NCI-H345 treated with DMSO at 0.1 percent for 48 hours (cell line): ENCODE data around the gene TAF10.

Experiments
- DNase-seq: peaks from one replicate; lab custom pipeline; 2025; ENCODE audit not compliant: unreplicated experiment; lab: John Stamatoyannopoulos, UW

Gene TAF10

DNA sequence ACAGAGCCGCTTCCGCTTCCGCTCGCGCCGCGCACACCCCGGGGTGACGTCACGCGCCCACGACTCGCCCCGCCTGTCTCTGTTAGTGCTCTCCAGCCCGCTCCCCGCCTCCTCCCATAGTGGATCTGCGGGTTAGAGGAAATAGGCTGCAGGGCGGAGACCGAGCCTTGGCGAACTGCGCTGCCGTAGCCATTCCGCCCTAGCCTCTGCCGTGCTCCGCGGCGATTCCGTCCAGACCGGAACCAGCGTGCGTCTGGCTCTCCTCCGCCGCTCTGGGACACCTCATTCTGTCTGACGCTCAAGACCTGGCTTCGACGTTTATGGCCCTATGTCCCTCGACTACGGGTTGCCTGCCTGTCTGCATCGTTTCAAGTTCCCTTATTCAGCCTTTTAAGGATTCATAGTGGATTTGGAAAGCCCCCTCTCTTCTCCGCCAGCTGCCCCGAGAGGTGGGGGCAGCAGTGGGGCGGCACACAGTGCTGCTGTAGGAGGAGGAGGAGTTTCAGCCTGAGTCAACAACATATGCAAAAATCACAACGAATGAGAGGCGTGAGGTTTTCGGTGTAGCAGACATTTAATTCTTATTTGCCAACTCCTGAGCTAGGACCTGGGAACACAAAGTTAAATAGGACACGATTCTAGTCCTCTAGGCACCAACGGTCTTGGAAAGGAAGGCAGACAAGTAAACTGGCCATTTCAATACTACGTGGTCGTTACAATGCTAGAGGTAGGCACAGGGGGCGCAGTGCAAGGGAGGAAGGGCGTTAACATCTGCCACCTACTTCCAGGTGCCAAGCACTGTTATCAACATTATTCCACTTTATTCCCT is at the start of gene TAF10:
TAF10 (minus strand) TSS at position 4 of the 829 bp plus-strand sequence. CDS start 27 bp downstream, outside the sequence.
- DNase-seq, result peak; percentile 84

DNA sequence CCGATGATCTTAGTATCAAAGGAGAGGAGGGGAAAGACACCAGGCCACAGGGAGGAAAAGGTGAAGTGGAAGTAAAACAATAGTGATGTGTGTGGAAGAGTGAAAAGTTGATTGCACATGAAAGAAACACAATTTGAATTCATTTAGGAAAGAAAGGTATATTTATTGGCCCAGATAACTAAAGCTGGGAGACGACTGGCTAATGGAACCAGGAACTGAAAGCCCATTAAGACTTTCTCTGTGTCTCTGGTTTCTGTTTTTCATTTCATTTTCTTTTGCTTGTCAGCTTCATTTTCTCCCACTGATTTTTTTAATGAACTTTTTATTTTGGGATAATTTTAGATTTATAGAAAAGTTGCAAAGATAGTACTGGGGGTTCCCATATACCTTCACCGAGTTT is 48.7 kb upstream of the TAF10 start:
- no peak for DNase-seq

DNA sequence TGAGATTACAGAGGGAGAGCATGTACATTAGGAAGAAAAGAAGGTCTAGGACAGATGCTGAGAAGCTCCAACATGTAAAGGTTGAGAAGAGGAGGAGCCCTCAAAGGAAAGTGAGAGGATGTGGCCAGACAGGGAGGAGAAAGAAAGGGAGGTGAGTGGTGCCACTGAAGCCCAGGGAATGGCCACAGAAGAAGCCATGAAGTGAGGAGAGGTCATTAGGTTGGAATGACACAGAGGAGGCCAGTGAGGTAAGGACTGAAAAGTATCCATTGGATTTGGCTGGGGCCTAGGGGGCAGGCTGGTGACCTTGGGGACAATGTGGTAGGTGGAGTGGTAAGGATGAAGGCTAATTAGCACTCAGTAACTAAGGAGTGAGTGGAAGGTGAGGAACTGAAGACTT is 46.6 kb upstream of the TAF10 start:
- no peak for DNase-seq

DNA sequence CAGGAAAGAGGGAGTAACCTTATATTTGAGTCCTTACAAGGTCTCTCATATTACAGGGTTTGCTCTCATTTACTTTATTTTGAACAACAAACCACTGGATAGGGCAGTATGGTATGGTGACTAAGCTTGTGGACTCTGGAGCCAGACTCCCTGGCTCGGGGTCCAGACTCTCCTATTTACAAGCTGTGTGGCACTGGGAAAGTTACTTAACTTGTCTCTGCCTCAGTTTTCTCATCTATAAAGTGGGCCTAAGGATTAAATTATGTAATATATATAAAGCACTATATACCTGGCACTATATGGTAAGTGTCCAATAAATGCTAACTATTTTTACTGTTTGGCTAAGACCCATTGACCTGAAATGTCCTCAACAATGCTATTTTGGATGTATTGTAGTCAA is 45.3 kb upstream of the TAF10 start:
- no peak for DNase-seq

DNA sequence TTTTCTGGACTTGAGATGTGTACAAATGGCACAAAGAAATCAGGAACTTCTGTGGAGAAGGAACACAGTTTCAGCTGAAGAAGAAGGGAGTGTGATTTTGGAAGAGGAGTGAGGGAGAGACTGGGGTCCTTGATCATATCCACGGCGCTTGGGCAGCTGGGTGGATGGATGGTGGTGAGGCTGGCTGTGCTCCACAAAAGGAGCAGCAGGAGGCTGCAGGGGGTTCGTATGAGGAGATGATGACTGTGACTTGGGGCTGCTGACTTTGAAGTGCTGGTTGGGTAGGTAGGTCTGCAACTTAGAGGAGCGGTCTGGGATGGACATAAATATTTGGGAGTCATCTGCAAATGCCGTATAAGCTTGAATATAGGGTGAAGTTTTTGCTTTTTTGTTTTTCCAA is 44.9 kb upstream of the TAF10 start:
- DNase-seq, result no peak

DNA sequence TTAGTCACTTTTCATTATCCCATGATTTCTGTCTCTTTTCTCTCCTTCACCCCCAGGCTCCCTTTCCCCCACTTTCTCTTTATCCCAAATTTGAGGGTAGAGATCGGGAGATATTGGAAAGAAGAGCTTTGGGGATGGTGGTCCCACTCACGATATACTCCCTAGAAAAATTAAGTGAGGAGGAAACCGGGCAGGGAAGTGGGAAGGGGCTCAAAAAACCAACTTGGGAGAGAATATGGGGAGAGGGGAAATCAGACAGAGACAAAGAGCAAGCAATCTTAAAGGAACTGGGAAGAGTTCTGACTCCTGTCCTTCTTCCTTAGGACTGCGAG is 44.5 kb upstream of the TAF10 start:
- no peak for DNase-seq

DNA sequence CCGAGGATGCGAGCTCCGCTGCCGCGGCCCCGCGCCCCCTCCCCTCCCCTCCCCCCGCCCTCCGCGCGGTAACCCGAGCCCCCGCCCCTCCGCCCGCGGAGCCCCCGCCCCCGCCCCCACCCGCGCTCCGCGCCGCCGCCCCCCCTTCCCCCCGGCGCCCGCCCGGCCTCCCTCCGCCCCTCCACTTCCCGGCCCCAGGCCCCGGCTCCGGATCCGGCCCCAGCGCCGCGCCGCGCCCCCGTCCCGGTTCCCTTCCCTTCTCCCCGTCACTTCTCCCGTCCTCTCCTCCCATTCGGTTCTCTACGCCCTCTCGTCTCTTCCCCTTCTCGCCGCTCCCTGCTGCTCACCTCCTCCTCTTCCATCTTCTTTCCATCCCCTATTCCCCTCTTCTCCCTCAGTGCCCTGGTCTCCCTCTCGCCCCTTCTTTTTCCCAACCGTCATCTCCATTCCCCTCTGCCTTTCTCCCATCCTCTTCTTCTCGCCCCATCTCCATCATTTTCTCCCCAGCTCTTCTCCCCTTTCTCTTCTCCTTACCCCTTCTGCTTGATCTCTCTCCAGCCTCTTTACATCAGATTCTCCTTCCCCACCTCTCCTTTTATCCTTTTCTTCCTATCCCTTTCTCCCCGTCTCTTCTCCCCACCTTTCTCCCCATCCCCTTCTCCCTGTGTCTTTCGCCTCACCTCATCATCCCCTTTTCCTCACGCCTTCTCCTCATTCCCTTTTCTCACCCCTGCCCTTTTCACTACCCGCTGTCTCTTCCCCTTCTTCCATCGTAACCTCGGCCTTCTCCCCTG is 44.0 kb upstream of the TAF10 start, which contains the start of gene DCHS1:
DCHS1 (minus strand) TSS at position 20 of the 794 bp plus-strand sequence. CDS start 14,196 bp downstream, outside the sequence.
- no peak for DNase-seq

DNA sequence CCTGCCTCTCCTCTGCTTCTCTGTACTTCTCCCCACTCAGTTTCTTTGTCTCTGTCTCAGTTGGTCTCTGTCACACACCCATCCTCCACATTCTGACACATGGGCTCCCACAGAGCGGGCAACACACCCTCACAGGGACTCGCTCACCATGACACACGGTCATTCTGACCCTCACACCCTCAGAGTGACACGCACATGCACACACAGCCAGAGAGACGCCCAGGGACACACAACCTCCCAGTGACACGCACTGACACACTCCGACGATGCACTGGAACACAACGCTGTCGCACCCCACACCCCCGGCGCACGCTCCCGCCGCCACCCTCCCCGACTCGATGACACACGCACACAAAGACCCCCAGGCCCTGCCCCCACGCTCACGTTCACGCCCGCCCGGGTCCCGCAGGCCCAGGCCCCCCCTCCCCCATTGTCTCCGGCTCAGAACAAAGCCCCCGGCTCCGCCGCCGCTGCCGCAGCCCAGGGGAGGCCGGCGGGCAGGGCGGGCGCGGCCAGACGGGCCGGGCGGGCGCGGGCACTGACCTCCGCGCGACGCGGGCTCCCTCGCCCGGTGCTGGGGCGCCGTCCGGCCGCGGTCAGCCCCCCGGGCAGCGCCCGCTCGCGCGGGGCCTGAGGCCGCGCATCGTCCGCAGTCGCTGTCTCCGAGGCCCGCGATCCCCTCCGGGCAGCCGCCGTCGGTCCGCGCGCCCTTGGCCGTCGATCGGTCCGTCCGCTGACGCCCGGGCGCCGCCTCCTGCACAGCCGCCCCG is 43.2 kb upstream of the TAF10 start:
- DNase-seq, result no peak

DNA sequence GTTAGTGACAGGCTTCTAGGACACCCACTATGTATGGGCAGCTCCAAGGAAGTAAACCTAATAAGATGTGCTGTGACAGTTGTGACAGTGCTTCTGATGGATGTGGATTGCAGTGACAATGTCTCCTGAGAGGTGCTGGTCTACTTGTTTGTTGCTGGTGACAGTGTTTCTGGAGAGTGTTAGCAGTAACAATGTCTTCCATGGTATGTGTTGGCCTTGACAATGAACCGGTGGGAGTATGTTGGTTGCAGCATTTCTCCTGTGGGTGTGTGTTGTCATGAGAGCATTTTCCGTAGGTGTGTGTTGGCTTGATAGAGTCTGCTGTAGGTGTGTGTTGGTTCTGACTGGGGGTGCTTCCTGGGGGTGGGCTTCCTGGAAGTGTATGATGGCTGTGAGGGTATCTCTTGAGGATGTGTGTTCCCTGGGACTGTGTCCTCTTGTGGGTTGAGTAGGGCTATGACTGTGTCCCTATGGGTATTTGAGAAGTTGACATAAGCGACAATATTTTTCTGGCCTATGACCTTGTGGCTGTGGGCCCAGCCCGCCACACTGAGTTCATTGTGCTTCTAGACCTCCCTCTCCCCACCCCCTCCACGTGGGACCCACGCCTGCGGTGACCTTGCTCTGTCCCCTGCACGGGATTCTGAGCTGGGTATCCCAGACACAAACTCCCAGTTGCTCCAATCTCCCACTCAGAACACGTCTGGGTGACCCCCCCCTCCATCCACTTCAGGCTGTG is 42.4 kb upstream of the TAF10 start:
- no peak for DNase-seq

DNA sequence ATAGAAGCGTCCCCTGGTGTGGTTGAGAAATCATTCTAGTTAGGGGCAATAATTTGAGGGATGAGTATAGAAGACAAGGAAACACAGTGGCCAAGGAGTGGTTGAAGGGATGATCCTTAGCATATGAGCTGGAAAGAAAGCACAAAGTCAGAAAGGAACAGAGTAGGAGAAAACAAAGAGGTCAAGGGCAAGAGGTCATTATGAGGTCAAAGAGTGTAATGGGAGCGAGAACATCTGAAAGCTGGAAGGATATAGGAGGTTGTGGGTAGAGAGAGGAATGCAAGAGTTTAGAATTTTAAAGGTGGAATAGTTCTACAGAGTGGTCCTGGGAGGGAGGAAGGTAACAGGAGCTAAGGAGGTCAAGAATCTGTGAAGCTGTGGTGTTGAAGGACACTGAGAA is 41.6 kb upstream of the TAF10 start:
- no peak for DNase-seq

DNA sequence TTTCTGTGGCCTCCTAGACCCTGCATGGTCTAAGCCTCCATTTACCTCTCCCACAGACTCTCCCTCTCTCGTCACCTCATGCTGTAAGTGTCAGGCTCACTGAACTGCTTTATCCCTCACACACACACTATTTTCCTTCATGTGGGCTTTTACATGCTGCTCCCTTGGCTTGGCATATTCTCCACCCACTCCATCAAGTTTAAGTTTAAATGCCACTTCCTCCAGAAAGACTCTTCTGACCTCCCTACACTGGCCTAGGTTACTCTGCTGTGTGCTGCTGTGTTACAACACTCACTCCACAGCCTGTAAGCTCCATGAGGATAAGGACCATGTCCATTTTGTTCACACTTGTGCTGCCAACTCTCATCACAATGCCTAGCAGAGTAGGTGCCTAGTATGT is 41.1 kb upstream of the TAF10 start:
- DNase-seq, result no peak

DNA sequence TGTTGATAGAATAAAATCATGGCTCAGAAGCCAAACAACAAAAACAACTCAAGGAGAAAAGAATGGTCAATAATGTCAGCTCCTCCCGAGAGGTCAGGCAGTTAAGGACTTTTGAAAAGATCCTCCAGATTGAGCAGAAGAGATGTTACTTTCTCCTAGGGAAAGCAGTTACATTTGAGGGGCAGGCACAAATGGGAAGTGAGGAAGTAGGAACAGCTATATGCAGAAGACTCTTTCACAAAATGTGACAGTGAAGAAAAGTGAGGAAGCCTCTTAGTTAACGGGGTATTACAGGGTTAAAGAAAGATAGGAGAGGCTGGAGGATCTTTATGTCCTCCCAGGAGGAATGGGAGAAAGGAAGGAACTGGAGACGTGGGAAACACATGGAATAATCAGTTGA is 40.2 kb upstream of the TAF10 start:
- DNase-seq, result no peak

DNA sequence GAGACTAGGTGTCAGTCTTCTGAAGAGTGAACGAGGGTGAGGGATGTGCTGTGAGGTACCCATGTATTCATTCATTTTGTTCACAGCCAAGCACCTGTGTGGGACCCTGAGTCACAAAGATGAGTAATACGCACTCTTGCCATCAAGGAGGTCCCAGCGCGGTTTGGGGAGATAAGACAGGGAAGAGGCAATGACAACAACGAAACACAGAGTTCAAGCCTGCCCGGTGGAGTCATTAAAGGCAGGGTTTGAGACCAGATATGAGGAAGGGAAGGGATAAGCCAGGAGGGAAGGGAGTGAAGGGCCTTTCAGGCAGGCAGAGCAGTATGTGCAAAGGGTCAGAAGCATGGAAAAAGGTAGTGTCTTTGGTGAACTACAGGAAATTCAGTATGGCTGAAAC is 39.0 kb upstream of the TAF10 start:
- no peak for DNase-seq

DNA sequence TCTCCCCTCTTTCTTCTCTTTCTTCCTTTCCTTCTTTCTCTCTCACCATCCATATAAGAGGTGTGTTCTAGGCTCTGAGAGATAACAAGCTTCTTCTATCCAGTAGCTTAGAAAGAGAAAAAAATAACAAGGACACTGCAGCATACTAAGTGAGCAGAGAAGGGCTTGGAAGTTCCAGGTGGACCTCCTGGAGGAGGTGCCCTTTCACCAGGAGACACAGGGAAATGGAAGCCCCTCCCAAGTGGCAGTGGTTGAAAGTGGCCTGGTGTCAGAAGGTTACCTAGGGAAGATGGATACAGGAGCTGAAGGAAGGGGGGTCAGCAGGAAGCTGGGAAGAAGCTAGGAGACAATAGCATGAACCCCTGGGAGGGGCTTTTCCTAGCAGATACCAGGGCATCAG is 38.1 kb upstream of the TAF10 start:
- no peak for DNase-seq

DNA sequence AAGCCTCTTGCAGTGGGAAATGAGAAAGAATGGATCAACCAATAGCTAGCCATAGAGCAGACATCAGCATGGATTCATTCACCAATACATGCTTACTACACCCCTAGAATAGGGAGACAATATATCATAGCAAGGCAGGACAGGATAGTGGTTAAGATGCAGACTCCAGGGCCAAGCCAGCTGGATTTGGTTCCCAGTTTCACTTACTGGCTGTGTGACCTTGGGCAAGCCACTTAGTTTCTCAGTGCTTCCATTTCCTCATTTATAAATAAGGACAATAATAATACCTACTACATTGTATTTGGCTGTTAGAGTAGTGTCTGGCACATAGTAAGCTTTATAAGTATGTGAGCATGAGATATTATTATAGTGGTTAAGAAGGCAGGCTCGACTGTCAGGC is 36.5 kb upstream of the TAF10 start:
- no peak for DNase-seq

DNA sequence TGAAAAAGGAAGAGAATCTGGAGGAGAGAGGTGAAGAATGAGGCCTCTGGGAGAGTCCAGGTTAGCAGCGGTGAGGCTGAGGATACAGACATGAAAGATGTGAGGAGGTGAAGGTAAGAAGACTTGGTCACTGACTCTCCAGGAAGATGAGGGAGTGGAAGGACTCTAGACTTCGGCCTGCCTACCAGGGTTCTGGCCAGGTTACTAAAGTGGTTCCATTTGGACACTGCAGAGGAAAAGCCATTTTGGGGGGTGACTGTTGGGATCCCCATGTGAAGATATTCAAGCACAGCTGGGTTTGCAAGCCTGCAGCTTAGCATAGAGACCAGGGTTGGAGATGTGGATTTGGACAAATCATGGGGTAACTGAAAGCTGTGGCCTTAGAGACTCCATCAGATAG is 35.8 kb upstream of the TAF10 start:
- DNase-seq, result no peak

DNA sequence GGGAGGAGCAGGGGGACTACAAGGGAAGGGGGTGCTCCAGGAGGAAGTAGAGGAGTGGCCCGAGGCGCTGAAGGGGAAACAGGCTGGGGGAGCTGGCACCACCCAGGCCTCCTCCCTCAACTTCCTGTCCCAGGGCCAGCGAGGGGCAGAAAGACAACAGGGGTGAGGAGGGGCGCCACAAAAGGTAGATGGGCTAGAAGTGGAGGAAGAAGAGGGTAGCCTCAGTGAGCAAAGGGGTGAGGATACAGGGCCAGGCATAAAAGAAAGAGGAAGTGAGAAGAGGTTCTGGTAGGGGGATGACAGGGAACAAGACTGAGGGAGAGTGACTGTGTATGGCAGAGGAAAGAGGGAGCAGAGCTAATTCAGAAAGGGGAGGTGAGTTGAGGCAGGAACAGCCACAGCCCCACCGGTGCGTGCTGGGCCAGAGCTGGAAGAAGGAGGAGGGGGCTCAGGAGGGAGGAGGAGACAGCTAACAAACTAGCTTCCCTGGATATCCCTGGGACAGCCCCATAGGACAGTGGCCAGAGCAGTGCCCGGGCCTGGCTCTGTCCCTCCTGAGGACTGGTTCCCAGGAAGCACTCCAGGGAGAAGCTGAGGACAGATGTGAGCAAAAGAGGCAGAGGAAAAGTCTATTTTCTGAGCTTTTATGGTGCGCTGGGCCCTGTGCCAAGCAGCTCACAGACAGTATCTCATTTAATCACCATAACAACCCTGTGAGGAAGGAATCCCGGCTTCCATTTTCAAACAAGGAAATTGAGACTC is 35.1 kb upstream of the TAF10 start:
- no peak for DNase-seq

DNA sequence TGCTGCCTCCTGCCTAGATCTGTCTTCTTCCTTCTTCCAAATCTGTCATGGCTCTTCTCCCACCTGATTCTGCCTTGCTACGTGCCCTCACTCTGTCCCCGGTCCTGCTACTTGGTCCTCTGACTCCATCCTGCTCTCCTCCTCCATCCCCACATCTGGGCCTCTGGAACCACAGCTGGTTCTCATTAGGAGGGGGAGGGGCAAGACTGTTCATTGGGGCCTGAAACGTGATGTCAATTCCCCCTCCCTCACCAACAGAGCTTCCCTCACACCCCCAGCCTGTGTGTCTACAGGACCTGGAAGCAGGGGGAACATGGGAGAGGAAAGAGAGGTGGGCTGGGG is 34.5 kb upstream of the TAF10 start:
- DNase-seq, result no peak

DNA sequence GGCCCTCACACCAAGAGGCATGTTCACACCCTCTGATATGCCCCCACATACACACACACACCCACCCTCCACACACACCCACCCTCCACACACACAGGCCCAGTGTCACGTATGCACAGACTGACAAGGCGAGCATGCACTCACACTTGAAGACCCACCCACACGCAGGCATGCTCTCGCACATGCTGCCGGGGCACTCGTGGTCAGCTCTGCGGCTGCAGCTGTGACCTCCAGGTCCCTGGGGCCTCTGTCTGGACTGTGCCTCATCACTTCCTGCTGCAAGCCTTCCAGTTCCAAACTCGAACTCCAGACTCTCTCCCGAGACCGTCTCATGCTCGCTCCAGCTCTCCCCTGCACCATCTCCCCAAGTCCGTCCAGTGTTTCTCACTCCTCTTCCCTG is 34.1 kb upstream of the TAF10 start:
- DNase-seq, result no peak

DNA sequence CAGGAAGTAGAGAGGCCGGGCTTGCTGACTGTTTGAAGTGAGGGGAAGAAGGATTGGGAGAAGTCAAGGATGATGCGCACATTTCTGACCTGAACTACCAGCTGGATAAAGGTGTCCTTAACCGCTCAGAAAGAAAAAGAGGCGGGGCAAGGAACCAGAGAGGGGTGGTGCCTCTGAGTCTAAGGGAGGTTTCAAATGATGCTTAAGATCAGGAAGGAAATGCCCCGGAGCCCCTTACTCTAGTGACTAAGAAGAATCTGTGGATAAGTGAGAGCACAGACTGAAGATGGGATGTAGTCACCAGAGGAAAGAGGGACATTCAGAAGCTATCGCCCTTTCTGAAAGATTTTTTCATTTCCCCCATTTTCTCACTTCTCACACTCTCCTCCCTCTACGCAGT is 30.9 kb upstream of the TAF10 start:
- no peak for DNase-seq
